ENCODE results near the gene HLA-DPB1.

Gene HLA-DPB1

GRCh38 chr6:33103776-33104175, 28.0 kb downstream of the HLA-DPB1 start:
- DNase-seq (ENCODE audit: low read depth in 2 of 2): no peak

- no peak for DNase-seq (ENCODE audit: low read depth in 2 of 2)
These were observed 29.1 kb downstream of the HLA-DPB1 start for GRCh38 chr6:33104887-33105286.

- DNase-seq (ENCODE audit: low read depth in 2 of 2): no peak
These were observed 29.6 kb downstream of the HLA-DPB1 start for GRCh38 chr6:33105386-33105785.

GRCh38 chr6:33105916-33106871, 30.4 kb downstream of the HLA-DPB1 start:
- DNase-seq (ENCODE audit: low read depth in 2 of 2): no peak

GRCh38 chr6:33107641-33108040, 31.9 kb downstream of the HLA-DPB1 start:
- DNase-seq (ENCODE audit: low read depth in 2 of 2): no peak

GRCh38 chr6:33108307-33108706, 32.5 kb downstream of the HLA-DPB1 start:
- DNase-seq (ENCODE audit: low read depth in 2 of 2): no peak

- DNase-seq (ENCODE audit: low read depth in 2 of 2): no peak
These were observed 36.4 kb downstream of the HLA-DPB1 start for GRCh38 chr6:33112148-33112547.

GRCh38 chr6:33113755-33114154, 38.0 kb downstream of the HLA-DPB1 start:
- DNase-seq (ENCODE audit: low read depth in 2 of 2): no peak

- DNase-seq (ENCODE audit: low read depth in 2 of 2): no peak
These were observed 38.6 kb downstream of the HLA-DPB1 start for GRCh38 chr6:33114406-33114805.

GRCh38 chr6:33116417-33116816, 40.6 kb downstream of the HLA-DPB1 start:
- DNase-seq (ENCODE audit: low read depth in 2 of 2): no peak

- DNase-seq (ENCODE audit: low read depth in 2 of 2): no peak
These were observed 41.3 kb downstream of the HLA-DPB1 start for GRCh38 chr6:33116841-33117711.

GRCh38 chr6:33117811-33118277, 42.1 kb downstream of the HLA-DPB1 start:
- no peak for DNase-seq (ENCODE audit: low read depth in 2 of 2)

GRCh38 chr6:33118525-33119123, 42.8 kb downstream of the HLA-DPB1 start:
- no peak for DNase-seq (ENCODE audit: low read depth in 2 of 2)

- no peak for DNase-seq (ENCODE audit: low read depth in 2 of 2)
These were observed 44.2 kb downstream of the HLA-DPB1 start for GRCh38 chr6:33120001-33120400.

- no peak for DNase-seq (ENCODE audit: low read depth in 2 of 2)
These were observed 47.4 kb downstream of the HLA-DPB1 start for GRCh38 chr6:33123181-33123580.

- no peak for DNase-seq (ENCODE audit: low read depth in 2 of 2)
These were observed 48.1 kb downstream of the HLA-DPB1 start for GRCh38 chr6:33123732-33124524.

- DNase-seq (ENCODE audit: low read depth in 2 of 2): no peak
These were observed 48.7 kb downstream of the HLA-DPB1 start for GRCh38 chr6:33124525-33124901.

- DNase-seq (ENCODE audit: low read depth in 2 of 2): no peak
These were observed 49.2 kb downstream of the HLA-DPB1 start for GRCh38 chr6:33124947-33125346.

GRCh38 chr6:33126101-33126714, 50.4 kb downstream of the HLA-DPB1 start:
- peak; percentile 13 to 54 for DNase-seq (ENCODE audit: low read depth in 2 of 2)

- DNase-seq (ENCODE audit: low read depth in 2 of 2): no peak
These were observed 52.5 kb downstream of the HLA-DPB1 start for GRCh38 chr6:33128318-33128717.

- no peak for DNase-seq (ENCODE audit: low read depth in 2 of 2)
These were observed 56.3 kb downstream of the HLA-DPB1 start for GRCh38 chr6:33132081-33132524.
